Choroid plexus epithelial cell (primary cell): ENCODE data around the gene RFPL2.

Experiments
- DNase-seq: peaks from one replicate; pipeline ENCODE4 v3.0.0-alpha.2; 2010; ENCODE audit warnings: low read depth
- H3K4me3 ChIP-seq: 2 replicates; pipeline ENCODE4 v1.5.1; 2011; ENCODE audit warnings: low read depth, mild to moderate bottlenecking, control low read depth, low read length, moderate library complexity
- CTCF ChIP-seq: conservative IDR thresholded peaks from 2 replicates; pipeline ENCODE4 v1.5.1; 2011; ENCODE audit warnings: low read depth, mild to moderate bottlenecking, control low read depth, inconsistent platforms, low read length, moderate library complexity

RFPL2 gene

GRCh38 chr22:32218470-32218869 is 13.6 kb upstream of the RFPL2 start:
- no peak overlapping the region for H3K4me3 ChIP-seq
- TF ChIP-seq CTCF: no peak
- DNase-seq: no peak

- no peak overlapping the region for H3K4me3 ChIP-seq
- no peak for TF ChIP-seq CTCF
- no peak for DNase-seq
These were observed 12.6 kb upstream of the RFPL2 start for GRCh38 chr22:32217465-32217864.

GRCh38 chr22:32216911-32217310 is 12.0 kb upstream of the RFPL2 start:
- no peak overlapping the region for H3K4me3 ChIP-seq
- no peak for TF ChIP-seq CTCF
- no peak for DNase-seq

- TF ChIP-seq CTCF: no peak
- DNase-seq: no peak
- H3K4me3 ChIP-seq: no peak overlapping the region
These were observed 6.1 kb upstream of the RFPL2 start for GRCh38 chr22:32211011-32211410.

GRCh38 chr22:32208681-32209080 is 3.8 kb upstream of the RFPL2 start:
- H3K4me3 ChIP-seq: no peak overlapping the region
- TF ChIP-seq CTCF: no peak

GRCh38 chr22:32207971-32208480 is 3.2 kb upstream of the RFPL2 start:
- DNase-seq: no peak
- no peak overlapping the region for H3K4me3 ChIP-seq
- TF ChIP-seq CTCF: no peak

More at GRCh38 chr22:32208681-32209080, 3.8 kb upstream of the RFPL2 start:
- DNase-seq: no peak
